HG03432 (cell line): ENCODE results near the gene KRT5.

Experiments
- ATAC-seq: cut with Tn5 transposase; IDR thresholded peaks from one replicate; pipeline ENCODE4 v1.9.1; 2021; ENCODE audit warnings: mild to moderate bottlenecking, moderate library complexity; ENCODE audit not compliant: unreplicated experiment

KRT5 gene

GRCh38 chr12:52519826-52520662 lies at the start of gene KRT5:
TSS of gene KRT5 (minus strand) at chr12:52520394. CDS start at chr12:52520296, 98 bp downstream.
- no peak for ATAC-seq

- ATAC-seq, result no peak
These were observed 47.9 kb upstream of the KRT5 start for GRCh38 chr12:52568111-52568510.

- ATAC-seq, result no peak
These were observed 46.7 kb upstream of the KRT5 start for GRCh38 chr12:52566847-52567291.

GRCh38 chr12:52564582-52564981 lies 44.4 kb upstream of the KRT5 start:
- ATAC-seq, result no peak

- no peak for ATAC-seq
These were observed 41.8 kb upstream of the KRT5 start for GRCh38 chr12:52561880-52562449.

GRCh38 chr12:52559979-52560378 lies 39.8 kb upstream of the KRT5 start:
- no peak for ATAC-seq

- no peak for ATAC-seq
These were observed 38.7 kb upstream of the KRT5 start for GRCh38 chr12:52558781-52559445.

- ATAC-seq, result no peak
These were observed 37.3 kb upstream of the KRT5 start for GRCh38 chr12:52557476-52557875.

GRCh38 chr12:52555577-52555976 lies 35.4 kb upstream of the KRT5 start:
- ATAC-seq, result no peak

GRCh38 chr12:52552681-52553195 lies 32.5 kb upstream of the KRT5 start, which contains the start of gene KRT71:
TSS of gene KRT71 (minus strand) at chr12:52553145. CDS start at chr12:52553077, 68 bp downstream.
- no peak for ATAC-seq

- ATAC-seq, result no peak
These were observed 31.9 kb upstream of the KRT5 start for GRCh38 chr12:52552055-52552454.

GRCh38 chr12:52551216-52551865 lies 31.1 kb upstream of the KRT5 start:
- ATAC-seq, result no peak

- no peak for ATAC-seq
These were observed 25.9 kb upstream of the KRT5 start for GRCh38 chr12:52546126-52546525.

GRCh38 chr12:52543985-52544883 lies 24.0 kb upstream of the KRT5 start:
- no peak for ATAC-seq

- no peak for ATAC-seq
These were observed 22.7 kb upstream of the KRT5 start for GRCh38 chr12:52542785-52543318.

GRCh38 chr12:52542157-52542556 lies 22.0 kb upstream of the KRT5 start:
- no peak for ATAC-seq

GRCh38 chr12:52541709-52542108 lies 21.5 kb upstream of the KRT5 start:
- ATAC-seq, result no peak

GRCh38 chr12:52540531-52540930 lies 20.3 kb upstream of the KRT5 start:
- no peak for ATAC-seq

- no peak for ATAC-seq
These were observed 19.6 kb upstream of the KRT5 start for GRCh38 chr12:52539821-52540173.
